Measurements from ENCODE around the gene ATP1B1.

Gene ATP1B1

GRCh38 chr1:169062152-169062551 lies 44.3 kb upstream of the ATP1B1 start:
- Histone ChIP-seq H3K9me3 (ENCODE audit: control insufficient read depth, insufficient read depth, low read depth, low read length) (no peaks in the 10 kb centered on the region; the same call in 1 of the 2 replicates), H3K4me1 (ENCODE audit: control insufficient read depth, insufficient read depth, low read length) (0 out of 2 replicates have a peak, but pooled peaks cover 3% of the 10 kb centered on the region), H3K4me3 (ENCODE audit: low read depth, low read length) (no peak overlapping the region), H3K36me3 (ENCODE audit: control insufficient read depth in 2 of 2, insufficient read depth in 1 of 2, low read length in 2 of 2) (no peaks in the 10 kb centered on the region), H3K27ac (ENCODE audit: extremely low read depth, low read depth, low read length) (no peak overlapping the region)
- ChIA-PET POLR2A (interaction anchor here (1.2 kb wide), 1 partner anchor 44 kb away, joined by 4 read pairs; the partner anchor contains the start of gene ATP1B1), CTCF (interaction anchor here (1.2 kb wide), 1 partner anchor 622 kb away, joined by 3 read pairs; no protein-coding TSS in a partner anchor)
- peak; percentile 77 for TF ChIP-seq SETDB1 (IDR thresholded peaks at IDR 0.05; ENCODE audit: insufficient read length, low read length)
- TF ChIP-seq ZBTB17 (tag by site-specific recombination; IDR thresholded peaks at IDR 0.05) = no peak
- no peak for TF ChIP-seq ZNF626 (tag by site-specific recombination; IDR thresholded peaks at IDR 0.05)

GRCh38 chr1:169064103-169064502 lies 42.4 kb upstream of the ATP1B1 start:
- 0 out of 2 replicates have a peak, but pooled peaks cover 3% of the 10 kb centered on the region for H3K4me1 ChIP-seq (ENCODE audit: control insufficient read depth, insufficient read depth, low read length)
- TF ChIP-seq ZXDB (tag by site-specific recombination; IDR thresholded peaks at IDR 0.05) (no peak), OVOL3 (tag by site-specific recombination; IDR thresholded peaks at IDR 0.05) (no peak), ZNF362 (tag by site-specific recombination; IDR thresholded peaks at IDR 0.05) (no peak), SALL2 (tag by site-specific recombination; IDR thresholded peaks at IDR 0.05; ENCODE audit: borderline replicate concordance) (no peak)
- ChIA-PET POLR2A (no interaction called here), CTCF (no interaction called here)
- no peaks in the 10 kb centered on the region; the same call in 1 of the 2 replicates for H3K9me3 ChIP-seq (ENCODE audit: control insufficient read depth, insufficient read depth, low read depth, low read length)
- no peak overlapping the region for H3K27ac ChIP-seq (ENCODE audit: extremely low read depth, low read depth, low read length)
- H3K36me3 ChIP-seq (ENCODE audit: control insufficient read depth in 2 of 2, insufficient read depth in 1 of 2, low read length in 2 of 2) = no peaks in the 10 kb centered on the region
- H3K4me3 ChIP-seq (ENCODE audit: low read depth, low read length) = no peak overlapping the region

- Histone ChIP-seq H3K36me3 (ENCODE audit: control insufficient read depth in 2 of 2, insufficient read depth in 1 of 2, low read length in 2 of 2) (no peaks in the 10 kb centered on the region), H3K4me1 (ENCODE audit: control insufficient read depth, insufficient read depth, low read length) (no peaks in the 10 kb centered on the region), H3K9me3 (ENCODE audit: control insufficient read depth, insufficient read depth, low read depth, low read length) (no peaks in the 10 kb centered on the region; the same call in 1 of the 2 replicates), H3K27ac (ENCODE audit: extremely low read depth, low read depth, low read length) (no peak overlapping the region), H3K4me3 (ENCODE audit: low read depth, low read length) (no peak overlapping the region)
- ChIA-PET CTCF (interaction anchor here (0.6 to 1.5 kb wide), 2 partner anchors 10 to 278 kb away, joined by 3 to 5 read pairs; no protein-coding TSS in a partner anchor), POLR2A (no interaction called here)
- no peak for TF ChIP-seq HIC1 (tag by site-specific recombination; IDR thresholded peaks at IDR 0.05)
- TF ChIP-seq ZFP41 (tag by site-specific recombination; IDR thresholded peaks at IDR 0.05; ENCODE audit: borderline replicate concordance) = no peak
- TF ChIP-seq ZNF792 (tag by site-specific recombination; IDR thresholded peaks at IDR 0.05) = no peak
- no peak for TF ChIP-seq ZNF664 (tag by site-specific recombination; IDR thresholded peaks at IDR 0.05)
- no peak for TF ChIP-seq ZNF266 (tag by site-specific recombination; IDR thresholded peaks at IDR 0.05; ENCODE audit: low read depth)
- no peak for TF ChIP-seq RBAK (tag by site-specific recombination; IDR thresholded peaks at IDR 0.05)
- no peak for TF ChIP-seq ZNF449 (tag by site-specific recombination; IDR thresholded peaks at IDR 0.05)
- no peak for TF ChIP-seq WT1 (tag by site-specific recombination; IDR thresholded peaks at IDR 0.05)
- no peak for TF ChIP-seq ZNF426 (tag by site-specific recombination; IDR thresholded peaks at IDR 0.05)
- TF ChIP-seq OSR2 (tag by site-specific recombination; IDR thresholded peaks at IDR 0.05) = no peak
Observed at GRCh38 chr1:169070547-169070946, 35.9 kb upstream of the ATP1B1 start.
